Panc1 (cell line): ENCODE measurements around the gene ANKRD23. TPM values are rescaled to one million over a fixed set of nuclear protein-coding genes. Genes with fewer than 3 reads are reported as not detected.
A peak's percentile ranks its signal among the peaks of the same experiment; 100 is the strongest.

Source experiments
- ATAC-seq: fragments of 200-7000 bp; cut with Tn5 transposase; 2 replicates; pipeline ENCODE4 v1.9.1; 2020; ENCODE audit warnings: mild to moderate bottlenecking, moderate library complexity
- BruUV-seq: library from RNA; stranded (reverse); fragments of 400-500 nt; replicated peaks from 2 replicates; lab custom pipeline; 2021; lab: Mats Ljungman, UMichigan
- CTCF ChIA-PET: fragments of 300-600 bp; sonication (Branson Sonifier 250); formaldehyde crosslinking; loops from one replicate; lab custom pipeline; 2022; ENCODE audit warnings: antibody characterized with exemption; lab: Charles Lee
- POLR2A ChIA-PET: fragments of 300-600 bp; sonication (Branson Sonifier 250); formaldehyde crosslinking; loops from one replicate; lab custom pipeline; 2022; ENCODE audit warnings: antibody characterized with exemption; lab: Charles Lee
- DNase-seq: peaks from one replicate; pipeline ENCODE4 v3.0.0-alpha.2; 2010; ENCODE audit warnings: low read depth, low spot score
- H3K27ac ChIP-seq: 2 replicates; pipeline ENCODE4 v1.5.1; 2011; ENCODE audit warnings: mild to moderate bottlenecking, low read length, inconsistent platforms
- H3K27me3 ChIP-seq: fragments of 200-500 bp; sonication (Bioruptor generic); 2 replicates; pipeline ENCODE4 v1.6.0; 2014; ENCODE audit warnings: low read length, inconsistent platforms; ENCODE audit not compliant: control insufficient read depth, insufficient read depth
- H3K36me3 ChIP-seq: fragments of 200-500 bp; sonication (Bioruptor generic); 2 replicates; pipeline ENCODE4 v1.5.1; 2014; ENCODE audit warnings: inconsistent platforms, mild to moderate bottlenecking, low read length, moderate library complexity; ENCODE audit not compliant: control insufficient read depth, insufficient read depth
- H3K4me1 ChIP-seq: 2 replicates; pipeline ENCODE4 v1.5.1; 2011; ENCODE audit warnings: inconsistent platforms, mild to moderate bottlenecking, low read length, moderate library complexity; ENCODE audit not compliant: control insufficient read depth, insufficient read depth
- H3K4me3 ChIP-seq, 2 experiments: 2 replicates each; pipeline ENCODE4 v1.5.1; 2011 to 2012; ENCODE audit warnings: low read depth in 2 of 2, low read length in 2 of 2, mild to moderate bottlenecking in 2 of 2, inconsistent platforms in 1 of 2, moderate library complexity in 1 of 2
- H3K9me3 ChIP-seq: fragments of 200-500 bp; sonication (Bioruptor generic); 2 replicates; pipeline ENCODE4 v1.5.1; 2014; ENCODE audit warnings: low read depth, mild to moderate bottlenecking, inconsistent platforms, low read length, moderate library complexity; ENCODE audit not compliant: control insufficient read depth, insufficient read depth
- CTCF ChIP-seq: fragments of 450-650 bp; IDR thresholded peaks from 2 replicates; pipeline ENCODE4 v1.5.1; 2017; ENCODE audit warnings: mild to moderate bottlenecking
- POLR2AphosphoS5 ChIP-seq: IDR thresholded peaks from 2 replicates; pipeline ENCODE4 v1.6.1; 2012; ENCODE audit warnings: mild to moderate bottlenecking, low read depth, low read length, moderate library complexity
- REST ChIP-seq, 2 experiments: IDR thresholded peaks; 2 replicates each; pipeline ENCODE4 v1.6.1; 2011 to 2012; ENCODE audit warnings: low read depth in 2 of 2, control low read depth in 1 of 2, low read length in 1 of 2, mild to moderate bottlenecking in 1 of 2, moderate library complexity in 1 of 2; ENCODE audit not compliant: insufficient read depth in 1 of 2
- SIN3A ChIP-seq: IDR thresholded peaks from 2 replicates; pipeline ENCODE4 v1.6.1; 2012; ENCODE audit warnings: low read depth, mild to moderate bottlenecking, low read length, moderate library complexity, borderline replicate concordance; ENCODE audit not compliant: insufficient read depth
- TCF7L2 ChIP-seq: IDR thresholded peaks from 2 replicates; pipeline ENCODE4 v1.6.1; 2011; ENCODE audit warnings: mild to moderate bottlenecking, low read depth, low read length, inconsistent platforms
- in situ Hi-C: cut with HindIII; loops from 2 replicates; pipeline ENCODE4 v1.10.0; 2016; ENCODE audit warnings: low sequenced_read_pairs, low pct_unique_long_range_greater_than_20kb
- intact Hi-C: fragments of 100-400 bp; cut with micrococcal nuclease; formaldehyde crosslinking; loops from one replicate; pipeline ENCODE4 v1.10.0; 2022; ENCODE audit not compliant: unreplicated experiment
- total RNA-seq: library from RNA; stranded (reverse); gene quantifications from one replicate; pipeline ENCODE4 v1.2.1, GENCODE V29; 2021; ENCODE audit not compliant: unreplicated experiment

ANKRD23 gene
- total RNA-seq, 1 experiment from 2014 or later, result 3.2 TPM

GRCh38 chr2:96857667-96858372, 14.0 kb upstream of the ANKRD23 start, which contains the start of gene ANKRD39:
Gene ANKRD39 (minus strand): TSS chr2:96858016. CDS start chr2:96857987, 29 bp downstream.
- POLR2A ChIA-PET, result interaction anchor here (0.7 to 0.8 kb wide), 2 partner anchors 23 to 59 kb away, joined by 4 to 29 read pairs; no protein-coding TSS in a partner anchor
- peak within 1 kb of the TSS; percentile 80 for H3K27ac ChIP-seq
- CTCF ChIA-PET, result interaction anchor here (0.6 to 2.0 kb wide), 7 partner anchors 79 to 254 kb away, joined by 3 to 5 read pairs (median 3); no protein-coding TSS in a partner anchor

More at GRCh38 chr2:96857667-96858372, 14.0 kb upstream of the ANKRD23 start, which contains the start of gene ANKRD39:
- Histone ChIP-seq H3K4me3 (peak within 1 kb of the TSS; percentile 73), H3K36me3 (peaks cover 2% of the 10 kb centered on the region; the same call in 1 of the 2 replicates), H3K27me3 (no peaks in the 10 kb centered on the region), H3K9me3 (no peaks in the 10 kb centered on the region), H3K4me1 (peaks cover 15% of the 10 kb centered on the region)
- ATAC-seq (peak; percentile 94), DNase-seq (peak; percentile 85)
- TF ChIP-seq TCF7L2 (peak; percentile 48; the same call in 1 of the 2 replicates), SIN3A (no peak), CTCF (peak; percentile 95), REST (IDR thresholded peaks at IDR 0.05; ENCODE audit: insufficient read depth in 1 of 2, low read depth in 2 of 2, low read length in 1 of 2) (0 out of 4 replicates have a peak, but pooled peaks of 1 of the 2 experiments have one; percentile 37), POLR2AphosphoS5 (peak; percentile 60; the same call in 1 of the 2 replicates)
- intact Hi-C loops, result loop anchor here (2.0 kb wide), 1 partner anchor 97 kb away; no protein-coding TSS in a partner anchor
- in situ Hi-C loops, result no loop called here
- BruUV-seq, result no TSS peak
